ENCODE data around the gene SEZ6L2. TPM values are rescaled to one million over a fixed set of nuclear protein-coding genes. Genes with fewer than 3 reads are reported as not detected.

SEZ6L2 gene
- total and polyA plus RNA-seq, 9 of the 15 experiments (the other 6 are each of a cell fraction or from before 2014, with no cell fraction given), result 0.10 to 2.1 (median 0.72) TPM

GRCh38 chr16:29943846-29944799, 44.8 kb upstream of the SEZ6L2 start (continued):
- TF ChIP-seq, protein P1, sequence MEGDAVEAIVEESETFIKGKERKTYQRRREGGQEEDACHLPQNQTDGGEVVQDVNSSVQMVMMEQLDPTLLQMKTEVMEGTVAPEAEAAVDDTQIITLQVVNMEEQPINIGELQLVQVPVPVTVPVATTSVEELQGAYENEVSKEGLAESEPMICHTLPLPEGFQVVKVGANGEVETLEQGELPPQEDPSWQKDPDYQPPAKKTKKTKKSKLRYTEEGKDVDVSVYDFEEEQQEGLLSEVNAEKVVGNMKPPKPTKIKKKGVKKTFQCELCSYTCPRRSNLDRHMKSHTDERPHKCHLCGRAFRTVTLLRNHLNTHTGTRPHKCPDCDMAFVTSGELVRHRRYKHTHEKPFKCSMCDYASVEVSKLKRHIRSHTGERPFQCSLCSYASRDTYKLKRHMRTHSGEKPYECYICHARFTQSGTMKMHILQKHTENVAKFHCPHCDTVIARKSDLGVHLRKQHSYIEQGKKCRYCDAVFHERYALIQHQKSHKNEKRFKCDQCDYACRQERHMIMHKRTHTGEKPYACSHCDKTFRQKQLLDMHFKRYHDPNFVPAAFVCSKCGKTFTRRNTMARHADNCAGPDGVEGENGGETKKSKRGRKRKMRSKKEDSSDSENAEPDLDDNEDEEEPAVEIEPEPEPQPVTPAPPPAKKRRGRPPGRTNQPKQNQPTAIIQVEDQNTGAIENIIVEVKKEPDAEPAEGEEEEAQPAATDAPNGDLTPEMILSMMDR (IDR thresholded peaks at IDR 0.05 in 2 of 3, conservative IDR thresholded peaks at IDR 0.05 in 1 of 3; ENCODE audit: insufficient read depth in 2 of 3, low read depth in 1 of 3, low read length in 3 of 3), result peak; percentile 59 to 73 (median 71)
- TF ChIP-seq TFAM (CRISPR knock-in tag; conservative IDR thresholded peaks at IDR 0.05), result no peak
- 0 out of 2 replicates have a peak, but pooled peaks have one; percentile 15 for TF ChIP-seq ZNF24 (IDR thresholded peaks at IDR 0.05)
- TF ChIP-seq SETDB1 (IDR thresholded peaks at IDR 0.05; ENCODE audit: low read length), result no peak
- TF ChIP-seq CHD4 (IDR thresholded peaks at IDR 0.05; ENCODE audit: insufficient read depth, insufficient replicate concordance, low read depth, low read length, poor library complexity, severe bottlenecking), result no peak
- TF ChIP-seq SAFB2 (IDR thresholded peaks at IDR 0.05; ENCODE audit: borderline replicate concordance, low read depth, low read length, severe bottlenecking), result no peak
- TF ChIP-seq MEIS2 (IDR thresholded peaks at IDR 0.05; ENCODE audit: partially characterized antibody), result peak; percentile 24
- TF ChIP-seq TAF1 (IDR thresholded peaks at IDR 0.05; ENCODE audit: control insufficient read depth, extremely low read depth, insufficient read depth, low read length, severe bottlenecking), result no peak
- peak in 1 of 2 experiments; percentile 76; a peak in 1 of 4 replicates for TF ChIP-seq TEAD1 (CRISPR knock-in tag; IDR thresholded peaks at IDR 0.05)
- 0 out of 4 replicates have a peak, but pooled peaks of 1 of the 2 experiments have one; percentile 4 for TF ChIP-seq ZNF318 (IDR thresholded peaks at IDR 0.05; ENCODE audit: borderline replicate concordance in 1 of 2, low read depth in 1 of 2)
- peak; percentile 71; the same call in 1 of the 2 replicates for TF ChIP-seq MIER1 (IDR thresholded peaks at IDR 0.05; ENCODE audit: low read depth)
- 0 out of 4 replicates have a peak, but pooled peaks of 1 of the 2 experiments have one; percentile 41 for TF ChIP-seq KDM4B (IDR thresholded peaks at IDR 0.05; ENCODE audit: borderline replicate concordance in 2 of 2, low read depth in 1 of 2)
- TF ChIP-seq SMC3 (conservative IDR thresholded peaks at IDR 0.05; ENCODE audit: insufficient read depth, low read depth, low read length), result no peak

All from K562 (cell line).